ENCODE results near the gene ERC1.

Gene ERC1

DNA sequence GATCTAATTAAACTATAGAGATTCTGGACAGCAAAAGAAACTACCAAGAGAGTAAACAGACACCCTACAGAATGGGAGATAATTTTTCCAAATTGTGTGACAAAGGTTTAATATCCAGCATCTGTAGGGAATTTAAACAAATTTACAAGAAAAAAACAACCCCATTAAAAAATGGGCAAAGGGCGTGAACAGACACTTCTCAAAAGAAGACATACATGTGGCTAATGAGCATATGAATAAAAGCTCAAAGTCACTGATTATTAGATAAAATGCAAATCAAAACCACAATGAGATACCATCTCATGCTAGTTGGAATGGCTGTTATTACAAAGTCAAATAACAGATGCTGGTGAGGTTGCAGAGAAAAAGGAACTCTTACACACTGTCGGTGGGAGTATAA is 309.4 kb downstream of the ERC1 start:
- TF ChIP-seq, protein P1, sequence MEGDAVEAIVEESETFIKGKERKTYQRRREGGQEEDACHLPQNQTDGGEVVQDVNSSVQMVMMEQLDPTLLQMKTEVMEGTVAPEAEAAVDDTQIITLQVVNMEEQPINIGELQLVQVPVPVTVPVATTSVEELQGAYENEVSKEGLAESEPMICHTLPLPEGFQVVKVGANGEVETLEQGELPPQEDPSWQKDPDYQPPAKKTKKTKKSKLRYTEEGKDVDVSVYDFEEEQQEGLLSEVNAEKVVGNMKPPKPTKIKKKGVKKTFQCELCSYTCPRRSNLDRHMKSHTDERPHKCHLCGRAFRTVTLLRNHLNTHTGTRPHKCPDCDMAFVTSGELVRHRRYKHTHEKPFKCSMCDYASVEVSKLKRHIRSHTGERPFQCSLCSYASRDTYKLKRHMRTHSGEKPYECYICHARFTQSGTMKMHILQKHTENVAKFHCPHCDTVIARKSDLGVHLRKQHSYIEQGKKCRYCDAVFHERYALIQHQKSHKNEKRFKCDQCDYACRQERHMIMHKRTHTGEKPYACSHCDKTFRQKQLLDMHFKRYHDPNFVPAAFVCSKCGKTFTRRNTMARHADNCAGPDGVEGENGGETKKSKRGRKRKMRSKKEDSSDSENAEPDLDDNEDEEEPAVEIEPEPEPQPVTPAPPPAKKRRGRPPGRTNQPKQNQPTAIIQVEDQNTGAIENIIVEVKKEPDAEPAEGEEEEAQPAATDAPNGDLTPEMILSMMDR (IDR thresholded peaks at IDR 0.05; ENCODE audit: borderline replicate concordance, insufficient read depth, low read depth, low read length) = no peak
- H3K4me3 ChIP-seq (ENCODE audit: low read depth, low read length) = no peak overlapping the region

DNA sequence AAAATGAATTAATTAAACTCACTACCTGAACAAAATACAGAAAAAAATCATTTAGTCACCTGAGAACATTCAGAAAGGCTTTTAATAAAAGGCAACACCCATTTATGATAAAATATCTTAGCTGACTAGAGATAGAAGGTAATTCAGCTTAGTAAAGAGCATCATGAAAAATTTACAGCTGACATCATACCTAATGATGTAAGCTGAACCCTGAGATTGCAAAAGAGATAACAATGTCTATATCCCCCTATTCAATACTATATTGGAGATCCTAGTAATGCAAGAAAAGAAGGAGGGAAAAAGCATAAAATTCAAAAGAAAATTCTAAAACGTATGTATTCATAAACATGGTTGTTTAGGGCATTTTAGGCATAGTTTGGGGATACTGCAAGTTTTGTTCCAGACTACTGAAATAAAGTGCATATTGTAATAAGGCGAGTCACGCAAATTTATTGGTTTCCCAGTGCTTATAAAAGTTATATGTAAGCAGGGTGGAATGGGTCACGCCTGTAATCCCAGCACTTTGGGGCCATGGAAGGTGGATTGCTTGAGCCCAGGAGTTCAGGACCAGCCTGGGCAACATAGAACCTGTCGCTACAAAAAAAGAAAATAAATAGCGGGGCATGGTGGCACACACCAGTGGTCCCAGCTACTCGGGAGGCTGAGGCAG is 311.3 kb downstream of the ERC1 start:
- TF ChIP-seq, protein P1 (IDR thresholded peaks at IDR 0.05; ENCODE audit: borderline replicate concordance, insufficient read depth, low read depth, low read length) = no peak

DNA sequence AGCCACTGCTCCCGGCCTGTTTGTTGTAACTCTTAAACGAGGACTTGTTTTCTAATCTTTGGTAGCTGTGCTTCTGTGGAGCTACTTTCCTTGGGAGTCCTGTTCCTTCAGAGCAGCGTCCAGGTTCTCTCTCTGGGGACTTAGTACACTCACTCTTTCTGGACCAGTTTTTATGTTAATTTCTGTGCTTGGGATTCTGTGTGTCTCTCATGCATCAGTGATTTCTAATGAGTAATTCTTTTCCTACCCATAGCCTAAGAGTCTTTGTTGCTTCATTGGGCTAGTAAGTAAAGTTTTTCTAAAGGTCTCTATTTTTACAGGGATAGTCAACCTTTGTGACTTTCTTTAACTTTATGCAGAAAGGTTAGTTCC is 314.0 kb downstream of the ERC1 start:
- no peak overlapping the region for H3K4me3 ChIP-seq (ENCODE audit: low read depth, low read length)
- TF ChIP-seq, protein P1 (IDR thresholded peaks at IDR 0.05; ENCODE audit: borderline replicate concordance, insufficient read depth, low read depth, low read length) = no peak

More for the DNA sequence above, 311.3 kb downstream of the ERC1 start:
- no peak overlapping the region for H3K4me3 ChIP-seq (ENCODE audit: low read depth, low read length)

DNA sequence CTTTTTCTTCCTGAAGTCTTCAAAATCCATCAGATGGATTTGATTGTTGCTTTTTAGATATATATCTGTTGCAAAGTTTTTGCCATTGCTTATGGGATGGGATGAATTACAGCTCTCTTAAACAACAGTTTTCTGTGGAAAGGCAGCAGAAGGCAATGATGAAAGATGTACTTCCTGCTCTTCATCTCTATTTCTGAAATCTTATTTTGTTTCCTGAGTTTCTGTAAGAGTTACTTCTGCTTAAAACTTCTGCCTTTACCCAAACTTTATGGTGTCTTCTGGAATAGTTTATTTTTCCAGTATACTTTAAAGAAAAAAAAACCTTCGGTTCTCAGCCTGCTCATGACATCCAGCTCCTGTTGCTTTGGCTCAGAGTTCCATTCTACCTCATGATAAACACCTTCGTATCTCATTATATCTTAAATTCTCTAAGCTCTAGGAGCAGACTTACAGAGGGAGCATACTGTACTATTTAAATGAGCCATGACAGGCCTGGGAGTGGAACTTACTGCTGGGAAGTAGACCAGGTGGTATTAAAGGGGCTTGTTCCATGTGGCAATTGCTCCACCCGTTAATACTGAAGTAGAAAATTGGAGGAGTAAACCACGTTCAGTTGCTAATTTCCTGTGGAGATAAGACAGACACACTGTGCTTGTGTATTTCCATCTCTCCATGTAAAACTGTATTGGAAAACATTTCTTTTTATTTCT is 314.9 kb downstream of the ERC1 start:
- no peak overlapping the region for H3K4me3 ChIP-seq (ENCODE audit: low read depth, low read length)
- TF ChIP-seq, protein P1 (IDR thresholded peaks at IDR 0.05; ENCODE audit: borderline replicate concordance, insufficient read depth, low read depth, low read length) = no peak

DNA sequence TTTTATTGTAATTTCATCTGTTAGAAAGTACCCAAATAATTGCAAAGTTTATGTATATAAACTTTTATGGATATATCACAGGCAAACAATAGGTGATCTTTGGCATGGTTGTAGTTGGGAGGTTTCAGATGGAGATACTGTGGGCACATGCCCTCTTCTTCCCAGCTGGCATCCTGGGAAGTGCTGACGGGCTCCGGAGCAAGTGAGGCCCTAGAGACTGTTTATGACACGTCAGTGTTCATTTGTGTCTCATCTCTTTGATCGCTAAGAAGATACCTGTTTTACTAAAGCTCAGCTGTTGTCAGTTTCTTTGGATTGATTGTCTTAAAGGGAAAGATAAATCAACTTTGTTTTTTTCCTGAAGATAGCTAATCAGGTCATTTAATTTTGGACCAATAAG is 315.8 kb downstream of the ERC1 start:
- TF ChIP-seq, protein P1 (IDR thresholded peaks at IDR 0.05; ENCODE audit: borderline replicate concordance, insufficient read depth, low read depth, low read length) = no peak
- H3K4me3 ChIP-seq (ENCODE audit: low read depth, low read length) = no peak overlapping the region

DNA sequence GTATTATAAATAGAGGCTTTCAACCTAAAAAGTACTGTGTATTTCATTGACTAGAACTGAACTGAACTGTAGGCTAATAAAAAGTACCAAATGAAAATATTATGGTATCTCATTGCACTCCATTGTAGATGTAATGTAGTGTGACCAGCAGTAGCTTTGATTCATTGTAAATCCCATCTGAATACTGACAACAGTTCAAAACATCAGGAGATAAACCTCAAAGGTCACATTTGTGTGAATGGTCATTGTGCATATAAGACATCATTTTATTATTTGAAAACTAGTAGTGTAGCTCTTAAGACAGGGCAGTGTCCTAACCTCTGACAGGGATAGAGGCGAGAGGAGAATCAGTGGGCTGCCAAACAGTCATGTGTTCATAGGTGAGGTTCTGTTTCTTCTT is 316.8 kb downstream of the ERC1 start:
- no peak overlapping the region for H3K4me3 ChIP-seq (ENCODE audit: low read depth, low read length)
- TF ChIP-seq, protein P1 (IDR thresholded peaks at IDR 0.05; ENCODE audit: borderline replicate concordance, insufficient read depth, low read depth, low read length) = no peak

DNA sequence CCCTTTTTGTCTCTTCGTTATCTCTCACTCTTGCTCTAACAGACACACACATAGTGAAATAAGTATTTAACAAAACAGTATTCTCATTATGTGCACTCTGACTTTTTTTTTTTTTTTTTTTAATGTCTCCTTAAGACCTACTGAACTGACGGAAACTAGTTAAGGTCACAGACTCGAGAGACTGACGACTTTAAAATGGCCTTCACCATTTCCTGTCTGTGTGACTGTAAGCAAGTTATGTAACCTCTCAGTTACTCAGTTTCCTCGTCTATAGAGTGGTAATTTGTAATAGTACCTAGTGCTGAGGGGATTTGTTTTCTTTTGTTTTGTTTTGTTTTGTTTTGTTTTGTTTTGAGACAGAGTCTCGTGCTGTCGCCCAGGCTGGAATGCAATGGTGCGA is 318.6 kb downstream of the ERC1 start:
- H3K4me3 ChIP-seq (ENCODE audit: low read depth, low read length) = no peak overlapping the region
- TF ChIP-seq, protein P1 (IDR thresholded peaks at IDR 0.05; ENCODE audit: borderline replicate concordance, insufficient read depth, low read depth, low read length) = no peak

Measured in GM12875 (cell line).